BLaER1 treated with 17β-estradiol and CSF1 and Interleukin-3, amounts not matched to agents 10 nM and 100 nM (cell line): Measurements from ENCODE around the gene FAM168B.

Source experiments
- H3K27ac ChIP-seq, 11 experiments: shearing (Covaris generic); formaldehyde crosslinking; 2 replicates each; pipeline ENCODE4 v1.8.1; 2022
- H3K27me3 ChIP-seq, 11 experiments: shearing (Covaris generic); formaldehyde crosslinking; 2 replicates each; pipeline ENCODE4 v1.8.1; 2022
- H3K36me3 ChIP-seq, 11 experiments: shearing (Covaris generic); formaldehyde crosslinking; 2 replicates each; pipeline ENCODE4 v1.8.1; 2022
- H3K4me1 ChIP-seq, 10 experiments: shearing (Covaris generic); formaldehyde crosslinking; 2 replicates each; pipeline ENCODE4 v1.8.1; 2022
- H3K4me2 ChIP-seq, 11 experiments: shearing (Covaris generic); formaldehyde crosslinking; 2 replicates each; pipeline ENCODE4 v1.8.1; 2022
- H3K4me3 ChIP-seq, 10 experiments: shearing (Covaris generic); formaldehyde crosslinking; 2 replicates each; pipeline ENCODE4 v1.8.1; 2022
- H3K9ac ChIP-seq, 11 experiments: shearing (Covaris generic); formaldehyde crosslinking; 2 replicates each; pipeline ENCODE4 v1.8.1; 2022
- H3K9me3 ChIP-seq, 11 experiments: shearing (Covaris generic); formaldehyde crosslinking; replicated peaks in 1 of 11; 2 replicates each; pipeline ENCODE4 v1.8.1; 2022
- H4K20me1 ChIP-seq, 11 experiments: shearing (Covaris generic); formaldehyde crosslinking; 2 replicates each; pipeline ENCODE4 v1.8.1; 2022
- Cebpa-rat ChIP-seq, 11 experiments: shearing (Covaris generic); IDR thresholded peaks; 2 replicates each; pipeline ENCODE4 v1.8.1; 2022

The FAM168B gene

GRCh38 chr2:131093006-131093695, at the start of gene FAM168B:
Gene FAM168B, minus strand, starts transcription at chr2:131093460. Its CDS starts 10,814 bp downstream, at chr2:131082646.
- no peak for TF ChIP-seq Cebpa-rat (IDR thresholded peaks at IDR 0.05)
- Histone ChIP-seq H3K4me3 (peak within 1 kb of the TSS; percentile 91 to 99 (median 96)), H3K27me3 (no peaks in the 10 kb centered on the region), H3K4me2 (peak within 1 kb of the TSS; percentile 63 to 93 (median 82)), H3K9ac (peak within 1 kb of the TSS; percentile 95 to 99 (median 97)), H3K27ac (peak within 1 kb of the TSS; percentile 91 to 98 (median 96)), H3K9me3 (no peaks in the 10 kb centered on the region), H3K36me3 (peaks cover 27 to 37% (median 35%) of the 10 kb centered on the region in 11 experiments), H4K20me1 (peaks cover 41 to 50% (median 48%) of the 10 kb centered on the region in 11 experiments; a peak in 21 of 22 replicates), H3K4me1 (peaks cover 11 to 25% (median 19%) of the 10 kb centered on the region in 10 experiments; a peak in 18 of 20 replicates)

- peaks cover 90 to 99% (median 96%) of the 10 kb centered on the region in 11 experiments for H3K36me3 ChIP-seq
- TF ChIP-seq Cebpa-rat (IDR thresholded peaks at IDR 0.05): no peak
Observed at GRCh38 chr2:131142849-131143248, 49.6 kb upstream of the FAM168B start.

GRCh38 chr2:131140581-131140980, 47.3 kb upstream of the FAM168B start:
- Histone ChIP-seq H3K4me1 (peaks cover 10 to 26% (median 12%) of the 10 kb centered on the region in 10 experiments), H3K9me3 (no peaks in the 10 kb centered on the region), H3K9ac (no peak overlapping the region), H3K4me2 (no peak overlapping the region), H3K27me3 (no peaks in the 10 kb centered on the region), H3K36me3 (peaks cover 85 to 96% (median 90%) of the 10 kb centered on the region in 11 experiments), H3K27ac (no peak overlapping the region), H4K20me1 (peaks cover 28 to 98% (median 82%) of the 10 kb centered on the region in 11 experiments), H3K4me3 (no peak overlapping the region)
- TF ChIP-seq Cebpa-rat (IDR thresholded peaks at IDR 0.05): no peak

More at GRCh38 chr2:131142849-131143248, 49.6 kb upstream of the FAM168B start:
- no peak overlapping the region for H3K27ac ChIP-seq
- H3K4me3 ChIP-seq: no peak overlapping the region
- H3K9me3 ChIP-seq: no peaks in the 10 kb centered on the region
- peaks cover 33 to 99% (median 83%) of the 10 kb centered on the region in 11 experiments for H4K20me1 ChIP-seq
- no peak overlapping the region for H3K4me2 ChIP-seq
- H3K27me3 ChIP-seq: no peaks in the 10 kb centered on the region
- H3K4me1 ChIP-seq: peaks cover 17 to 39% (median 24%) of the 10 kb centered on the region in 10 experiments
- no peak overlapping the region for H3K9ac ChIP-seq

- H3K9ac ChIP-seq: no peak overlapping the region
- peaks cover 4 to 95% (median 42%) of the 10 kb centered on the region in 11 experiments; a peak in 18 of 22 replicates for H4K20me1 ChIP-seq
- peaks cover 87 to 98% (median 92%) of the 10 kb centered on the region in 11 experiments for H3K36me3 ChIP-seq
- H3K27me3 ChIP-seq: no peaks in the 10 kb centered on the region
- H3K9me3 ChIP-seq: peaks cover 6 to 10% (median 8%) of the 10 kb centered on the region in 11 experiments; a peak in 17 of 22 replicates
- no peak for TF ChIP-seq Cebpa-rat (IDR thresholded peaks at IDR 0.05)
- H3K27ac ChIP-seq: no peak overlapping the region
- H3K4me3 ChIP-seq: no peak overlapping the region
- H3K4me1 ChIP-seq: no peaks in the 10 kb centered on the region
- no peak overlapping the region for H3K4me2 ChIP-seq
Observed at GRCh38 chr2:131132729-131133128, 39.5 kb upstream of the FAM168B start.

- Histone ChIP-seq H3K4me2 (no peak overlapping the region), H3K9me3 (peaks cover 6 to 10% (median 8%) of the 10 kb centered on the region in 11 experiments; a peak in 17 of 22 replicates), H3K9ac (no peak overlapping the region), H3K36me3 (peaks cover 94 to 100% (median 99%) of the 10 kb centered on the region in 11 experiments), H4K20me1 (peaks cover 5 to 97% (median 43%) of the 10 kb centered on the region in 11 experiments; a peak in 20 of 22 replicates), H3K27ac (no peak overlapping the region), H3K4me3 (no peak overlapping the region), H3K4me1 (no peaks in the 10 kb centered on the region), H3K27me3 (no peaks in the 10 kb centered on the region)
- TF ChIP-seq Cebpa-rat (IDR thresholded peaks at IDR 0.05): no peak
Observed at GRCh38 chr2:131130298-131130596, 37.0 kb upstream of the FAM168B start.

- Histone ChIP-seq H3K27me3 (no peaks in the 10 kb centered on the region), H3K4me3 (no peak overlapping the region), H3K9me3 (peaks cover 6 to 10% (median 8%) of the 10 kb centered on the region in 11 experiments; a peak in 17 of 22 replicates), H3K36me3 (peaks cover 96 to 98% (median 97%) of the 10 kb centered on the region in 11 experiments), H3K27ac (no peak overlapping the region), H3K4me2 (no peak overlapping the region), H3K9ac (no peak overlapping the region), H3K4me1 (no peaks in the 10 kb centered on the region), H4K20me1 (peaks cover 25 to 96% (median 53%) of the 10 kb centered on the region in 11 experiments)
- TF ChIP-seq Cebpa-rat (IDR thresholded peaks at IDR 0.05): no peak
Observed at GRCh38 chr2:131127981-131128380, 34.7 kb upstream of the FAM168B start.

GRCh38 chr2:131127076-131127475, 33.8 kb upstream of the FAM168B start:
- Histone ChIP-seq H3K9me3 (peaks cover 6 to 10% (median 8%) of the 10 kb centered on the region in 11 experiments; a peak in 17 of 22 replicates), H3K27ac (no peak overlapping the region), H3K4me1 (no peaks in the 10 kb centered on the region), H3K36me3 (peaks cover 96 to 98% (median 97%) of the 10 kb centered on the region in 11 experiments), H3K4me3 (no peak overlapping the region), H3K27me3 (no peaks in the 10 kb centered on the region), H4K20me1 (peaks cover 28 to 96% (median 62%) of the 10 kb centered on the region in 11 experiments), H3K4me2 (no peak overlapping the region), H3K9ac (no peak overlapping the region)
- TF ChIP-seq Cebpa-rat (IDR thresholded peaks at IDR 0.05): no peak

GRCh38 chr2:131126436-131126835, 33.2 kb upstream of the FAM168B start:
- peaks cover 6 to 10% (median 8%) of the 10 kb centered on the region in 11 experiments; a peak in 17 of 22 replicates for H3K9me3 ChIP-seq
- H3K4me2 ChIP-seq: no peak overlapping the region
- H4K20me1 ChIP-seq: peaks cover 34 to 96% (median 63%) of the 10 kb centered on the region in 11 experiments
- peaks cover 96 to 98% (median 97%) of the 10 kb centered on the region in 11 experiments for H3K36me3 ChIP-seq
- no peak overlapping the region for H3K9ac ChIP-seq
- H3K4me1 ChIP-seq: no peaks in the 10 kb centered on the region
- H3K4me3 ChIP-seq: no peak overlapping the region
- H3K27me3 ChIP-seq: no peaks in the 10 kb centered on the region
- no peak overlapping the region for H3K27ac ChIP-seq
- no peak for TF ChIP-seq Cebpa-rat (IDR thresholded peaks at IDR 0.05)

GRCh38 chr2:131125195-131125757, 32.0 kb upstream of the FAM168B start:
- Histone ChIP-seq H3K4me2 (no peak overlapping the region), H3K27me3 (no peaks in the 10 kb centered on the region), H3K4me1 (no peaks in the 10 kb centered on the region), H3K27ac (no peak overlapping the region), H3K4me3 (no peak overlapping the region), H3K9ac (no peak overlapping the region), H3K9me3 (peaks cover 6 to 10% (median 8%) of the 10 kb centered on the region in 11 experiments; a peak in 17 of 22 replicates), H4K20me1 (peaks cover 46 to 96% (median 65%) of the 10 kb centered on the region in 11 experiments), H3K36me3 (peaks cover 96 to 98% (median 97%) of the 10 kb centered on the region in 11 experiments)
- TF ChIP-seq Cebpa-rat (IDR thresholded peaks at IDR 0.05): no peak
